ENCODE data around the gene ZNG1B.
"Not testable (repeated sequence)": the region's sequence is repeated elsewhere in the genome, so short reads cannot be mapped to it uniquely, and the experiment has no call there.

- TF ChIP-seq EZH2 (IDR thresholded peaks at IDR 0.05; ENCODE audit: low read length, missing control alignments); CTCF (conservative IDR thresholded peaks at IDR 0.05 in 1 of 2, IDR thresholded peaks at IDR 0.05 in 1 of 2; ENCODE audit: low read depth in 1 of 2, low read length in 2 of 2): not testable (repeated sequence)
Observed at GRCh38 chr2:113433468-113433867, 4.0 kb upstream of the ZNG1B start.

Measured in fibroblast of lung (primary cell).